NCI-H1417 (cell line): Measurements from ENCODE around the gene TPRG1L.

Experiments used
- DNase-seq, 3 experiments: peaks; one replicate each; lab custom pipeline; 2025; lab: John Stamatoyannopoulos, UW

TPRG1L gene

DNA sequence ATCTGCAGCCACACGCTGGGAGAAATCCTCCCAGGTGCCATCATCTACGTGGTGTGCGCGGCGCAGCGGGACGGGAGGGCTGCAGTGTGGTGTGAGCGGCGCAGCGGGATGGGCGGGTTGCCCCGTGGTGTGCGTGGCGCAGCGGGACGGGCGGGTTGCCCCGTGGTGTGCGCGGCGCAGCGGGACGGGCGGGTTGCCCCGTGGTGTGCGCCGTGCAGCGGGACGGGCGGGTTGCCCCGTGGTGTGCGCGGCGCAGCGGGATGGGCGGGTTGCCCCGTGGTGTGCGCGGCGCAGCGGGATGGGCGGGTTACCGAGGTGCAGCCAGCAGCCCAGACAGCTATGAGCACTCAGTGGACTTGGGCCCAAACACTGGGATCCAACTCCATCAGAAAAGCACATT, 20.4 kb downstream of the TPRG1L start:
- DNase-seq = no peak

DNA sequence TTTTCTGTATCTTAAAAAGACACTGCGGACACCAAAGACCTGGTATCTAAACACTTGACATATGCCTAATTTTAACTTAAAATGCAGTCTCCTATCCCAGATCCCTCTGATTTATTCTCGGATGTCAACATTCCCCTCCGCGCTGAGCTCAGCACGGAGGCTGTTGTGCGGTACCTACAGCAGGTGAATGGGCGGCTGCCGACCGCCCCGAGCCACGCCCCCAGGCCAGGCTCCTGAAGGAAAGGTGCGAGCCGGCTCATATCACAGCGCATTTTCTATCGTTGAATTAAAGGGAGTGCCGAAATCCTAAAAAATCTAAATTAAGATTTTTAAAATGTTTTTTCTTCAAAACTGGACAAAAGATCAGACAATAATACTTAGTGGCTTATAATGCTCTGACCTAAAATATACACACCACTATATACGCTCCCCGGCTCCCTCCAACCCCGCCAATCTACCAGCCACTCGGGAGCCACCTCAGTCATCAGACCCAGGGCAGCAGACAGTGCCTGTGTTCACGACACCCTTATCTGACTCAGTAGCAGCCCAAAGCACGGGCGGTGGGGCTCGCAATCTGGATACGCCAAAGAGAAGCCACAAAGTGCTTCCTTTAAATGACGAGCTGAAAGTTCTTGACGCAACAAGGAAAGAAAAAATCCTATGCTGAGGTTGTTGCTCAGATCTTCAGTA, 21.0 kb downstream of the TPRG1L start:
- DNase-seq = no peak

DNA sequence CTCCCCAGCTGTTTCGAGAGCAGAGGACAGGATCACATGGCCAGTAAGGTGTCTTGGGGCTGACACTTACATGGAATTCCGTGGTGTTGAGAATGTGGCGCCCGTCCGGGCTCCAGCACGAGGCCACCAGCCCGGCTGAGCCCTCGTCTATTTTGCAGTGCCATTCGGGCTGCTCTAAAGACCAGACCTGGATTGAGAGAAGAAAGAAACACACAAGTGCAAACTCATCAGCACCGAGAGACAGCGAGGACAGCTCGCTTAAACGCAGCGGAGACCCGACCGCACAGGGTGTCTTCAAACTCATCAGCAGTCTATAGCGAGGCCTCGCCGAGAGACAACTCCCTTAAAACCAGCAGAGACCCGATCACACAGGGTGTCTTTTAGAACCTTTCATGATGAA, 21.8 kb downstream of the TPRG1L start:
- DNase-seq = no peak

DNA sequence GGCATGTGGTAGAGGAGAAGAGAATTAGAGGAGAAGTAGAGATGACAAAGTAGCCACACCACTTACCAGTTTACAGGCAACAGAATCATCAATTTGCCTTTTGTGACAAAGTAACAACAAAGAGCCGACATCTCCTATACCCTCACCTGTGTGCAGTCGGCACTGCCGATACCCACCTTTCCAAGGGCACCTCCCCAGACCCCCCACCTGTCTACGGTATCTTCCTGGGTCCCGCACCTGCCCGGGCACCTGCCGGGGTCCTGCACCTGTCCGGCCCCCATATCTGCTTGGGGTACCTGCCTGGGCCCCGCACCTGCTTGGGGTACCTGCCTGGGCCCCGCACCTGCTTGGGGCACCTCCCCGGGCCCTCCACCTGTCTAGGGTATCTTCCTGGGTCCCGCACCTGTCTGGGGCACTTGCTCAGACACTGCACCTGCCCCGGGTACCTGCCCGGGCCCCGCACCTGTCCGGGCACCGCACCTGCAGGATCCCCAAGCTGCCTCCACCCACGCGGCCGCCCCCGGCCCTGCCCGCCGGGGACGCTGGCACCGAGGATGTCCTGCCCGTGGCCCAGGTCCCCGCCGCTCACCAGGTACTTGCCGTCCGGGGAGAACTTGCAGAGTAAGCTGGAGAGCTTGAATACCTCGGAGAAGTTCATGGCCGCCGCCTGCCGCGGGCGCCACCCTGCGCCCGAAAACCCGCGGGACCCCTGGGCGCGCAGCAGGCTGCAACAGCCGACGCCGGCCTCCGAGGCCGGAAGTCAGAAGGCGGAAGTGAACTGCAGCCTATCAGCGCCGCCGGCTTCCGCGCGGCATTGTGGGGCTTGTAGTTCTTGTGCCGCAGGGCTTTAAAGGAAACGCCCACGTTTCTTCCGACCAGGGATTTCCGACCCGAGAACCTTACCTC, 24.8 kb downstream of the TPRG1L start, which contains the start of gene WRAP73:
TSS of gene WRAP73 (minus strand) at position 762 of the 906 bp plus-strand sequence. CDS start at position 658, 104 bp downstream.
- DNase-seq = peak; percentile 77 to 91 (median 84)

DNA sequence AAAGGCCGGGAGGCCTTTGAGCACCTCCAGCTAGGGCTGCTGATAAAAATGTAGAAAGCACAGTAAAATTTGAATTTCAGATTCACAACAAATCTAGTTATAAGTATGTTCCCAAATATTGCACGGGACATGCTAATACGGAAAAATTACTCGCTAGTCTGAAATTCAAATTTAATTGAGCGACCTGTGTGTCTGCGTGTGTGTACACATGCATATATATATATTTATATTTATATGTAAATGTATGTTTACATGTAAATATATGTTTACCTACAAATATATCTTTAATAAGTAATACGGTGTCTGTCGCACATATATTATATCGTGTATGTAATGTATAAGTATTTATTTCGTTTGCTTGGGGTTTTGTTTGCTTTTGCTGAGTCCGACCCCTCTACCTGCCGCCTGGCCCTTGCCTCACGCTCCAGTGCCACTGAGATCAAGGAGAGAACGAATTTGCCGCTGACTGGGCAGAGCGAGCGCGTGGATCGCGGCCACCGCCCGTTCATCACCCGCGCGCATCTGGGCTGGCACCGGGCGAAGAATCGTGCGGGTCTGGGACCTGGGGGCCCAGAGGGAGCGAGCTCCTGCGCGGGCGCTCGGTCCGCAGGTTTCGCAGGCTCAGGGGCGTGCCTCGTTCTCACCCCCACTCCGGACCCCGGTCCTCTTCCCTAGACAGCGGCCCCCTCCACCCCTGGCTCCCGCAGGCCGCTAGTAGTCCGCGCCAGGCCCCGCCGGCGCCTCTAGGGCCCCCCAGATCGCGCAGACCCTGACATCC, 25.6 kb downstream of the TPRG1L start:
- DNase-seq = no peak

DNA sequence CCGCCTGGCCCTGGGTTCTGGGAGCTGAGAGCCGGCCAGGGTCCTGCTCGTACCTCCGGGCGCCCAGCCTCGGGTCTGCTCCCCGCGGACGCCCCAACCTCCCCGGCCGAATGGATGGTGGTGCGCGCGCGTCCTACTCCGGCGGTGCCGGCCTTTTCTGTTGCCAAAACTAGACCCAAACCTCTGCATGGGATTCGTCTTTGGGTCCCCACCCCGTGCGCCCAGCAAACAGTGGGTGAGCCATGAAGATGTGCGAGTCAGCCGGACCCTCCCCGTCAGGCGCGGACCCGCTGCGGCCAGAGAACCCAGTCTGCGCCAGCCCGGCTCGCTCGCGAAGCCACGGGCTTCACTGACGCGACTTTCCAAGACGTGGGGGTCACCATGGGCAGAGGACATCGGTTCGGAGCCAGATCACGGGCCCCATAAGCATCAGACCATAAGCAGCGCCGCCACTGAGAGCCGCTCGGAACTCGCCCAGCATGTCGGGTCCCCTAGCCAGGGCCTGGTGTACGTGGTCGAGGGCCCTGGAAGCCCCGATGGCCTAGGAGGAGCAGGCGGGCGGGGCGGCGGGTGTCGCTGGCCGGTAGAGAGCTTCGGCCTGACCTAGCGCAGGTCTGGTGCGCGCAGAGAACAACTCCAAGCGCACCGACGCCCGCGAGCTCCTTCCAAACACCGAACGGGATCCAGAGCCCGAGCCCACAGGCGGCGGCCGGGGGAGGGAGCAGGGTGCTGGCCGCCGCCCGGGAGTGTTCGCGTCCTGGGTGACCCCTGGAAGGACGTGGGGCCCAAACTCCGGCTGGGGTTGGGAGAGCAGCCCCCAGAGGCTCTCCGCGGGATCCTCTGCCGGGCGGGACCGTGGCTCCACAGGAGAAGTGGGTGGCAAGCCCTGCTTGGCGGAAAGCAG, 26.5 kb downstream of the TPRG1L start:
- no peak for DNase-seq

DNA sequence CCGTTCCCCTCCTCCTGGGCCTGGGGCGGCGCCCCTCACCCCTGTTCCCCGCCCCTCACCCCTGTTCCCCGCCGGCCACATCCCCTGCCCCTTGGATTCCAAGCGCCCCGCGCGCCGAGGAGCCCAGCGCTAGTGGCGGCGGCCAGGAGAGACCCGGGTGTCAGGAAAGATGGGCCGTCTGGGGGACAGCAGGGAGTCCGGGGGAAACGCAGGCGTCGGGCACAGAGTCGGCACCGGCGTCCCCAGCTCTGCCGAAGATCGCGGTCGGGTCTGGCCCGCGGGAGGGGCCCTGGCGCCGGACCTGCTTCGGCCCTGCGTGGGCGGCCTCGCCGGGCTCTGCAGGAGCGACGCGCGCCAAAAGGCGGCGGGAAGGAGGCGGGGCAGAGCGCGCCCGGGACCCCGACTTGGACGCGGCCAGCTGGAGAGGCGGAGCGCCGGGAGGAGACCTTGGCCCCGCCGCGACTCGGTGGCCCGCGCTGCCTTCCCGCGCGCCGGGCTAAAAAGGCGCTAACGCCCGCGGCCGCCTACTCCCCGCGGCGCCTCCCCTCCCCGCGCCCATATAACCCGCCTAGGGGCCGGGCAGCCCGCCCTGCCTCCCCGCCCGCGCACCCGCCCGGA, 27.2 kb downstream of the TPRG1L start, which contains the start of gene TP73:
TSS of gene TP73 (plus strand) at position 587 of the 618 bp plus-strand sequence. CDS start 29,850 bp downstream, outside the sequence.
- peak in 2 of 3 experiments; percentile 22 to 78 for DNase-seq

DNA sequence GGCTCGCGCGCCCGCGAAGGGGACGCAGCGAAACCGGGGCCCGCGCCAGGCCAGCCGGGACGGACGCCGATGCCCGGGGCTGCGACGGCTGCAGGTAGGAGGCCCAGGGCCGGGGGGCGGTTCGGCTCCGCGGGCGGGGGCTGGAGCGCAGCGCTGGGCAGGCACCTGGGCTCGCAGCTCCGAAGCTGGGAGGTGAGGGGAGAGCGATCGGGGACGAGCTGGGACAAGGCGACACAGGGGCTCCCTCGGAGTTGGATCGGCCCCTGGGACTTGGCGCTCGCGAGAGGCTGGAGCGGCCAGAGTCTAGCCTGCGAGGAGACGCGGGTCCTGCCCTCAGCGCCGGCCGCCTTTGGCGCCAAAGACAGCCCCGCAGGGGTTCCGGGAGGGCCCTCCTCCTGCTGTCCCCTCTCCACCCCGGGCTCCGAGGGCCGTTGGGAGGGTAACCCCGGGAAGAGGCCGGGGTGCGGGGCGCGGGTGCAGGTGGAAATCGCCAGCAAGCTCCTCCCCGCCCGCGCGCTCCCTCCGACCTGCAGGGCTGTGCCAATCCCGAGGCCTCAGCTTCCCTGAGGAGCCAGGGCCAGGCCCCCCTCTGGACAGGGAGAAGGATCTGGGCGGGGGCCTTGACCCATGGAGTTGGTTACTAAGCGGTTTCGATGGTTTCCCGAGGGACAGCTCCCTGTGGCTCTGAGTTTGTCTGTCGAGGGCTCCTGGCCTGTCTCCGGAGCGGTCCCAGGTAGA, 27.9 kb downstream of the TPRG1L start:
- DNase-seq = peak in 2 of 3 experiments; percentile 82 to 84

DNA sequence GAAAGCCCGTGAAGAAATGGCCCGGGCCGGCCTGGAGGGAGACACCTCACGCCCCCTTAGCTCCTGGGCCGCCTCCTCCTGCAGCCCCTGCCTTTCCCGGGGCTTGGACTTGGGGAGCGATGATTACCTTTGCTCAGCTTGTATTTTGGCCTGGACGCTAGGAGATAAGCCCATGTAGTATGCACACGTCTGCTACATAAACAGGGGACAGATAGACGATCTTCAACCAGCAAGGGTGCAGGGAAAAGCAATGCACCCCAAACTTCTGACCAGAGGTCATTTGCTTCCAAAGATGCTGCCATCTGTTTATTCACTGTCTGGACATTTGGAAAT, 28.4 kb downstream of the TPRG1L start:
- DNase-seq = no peak

DNA sequence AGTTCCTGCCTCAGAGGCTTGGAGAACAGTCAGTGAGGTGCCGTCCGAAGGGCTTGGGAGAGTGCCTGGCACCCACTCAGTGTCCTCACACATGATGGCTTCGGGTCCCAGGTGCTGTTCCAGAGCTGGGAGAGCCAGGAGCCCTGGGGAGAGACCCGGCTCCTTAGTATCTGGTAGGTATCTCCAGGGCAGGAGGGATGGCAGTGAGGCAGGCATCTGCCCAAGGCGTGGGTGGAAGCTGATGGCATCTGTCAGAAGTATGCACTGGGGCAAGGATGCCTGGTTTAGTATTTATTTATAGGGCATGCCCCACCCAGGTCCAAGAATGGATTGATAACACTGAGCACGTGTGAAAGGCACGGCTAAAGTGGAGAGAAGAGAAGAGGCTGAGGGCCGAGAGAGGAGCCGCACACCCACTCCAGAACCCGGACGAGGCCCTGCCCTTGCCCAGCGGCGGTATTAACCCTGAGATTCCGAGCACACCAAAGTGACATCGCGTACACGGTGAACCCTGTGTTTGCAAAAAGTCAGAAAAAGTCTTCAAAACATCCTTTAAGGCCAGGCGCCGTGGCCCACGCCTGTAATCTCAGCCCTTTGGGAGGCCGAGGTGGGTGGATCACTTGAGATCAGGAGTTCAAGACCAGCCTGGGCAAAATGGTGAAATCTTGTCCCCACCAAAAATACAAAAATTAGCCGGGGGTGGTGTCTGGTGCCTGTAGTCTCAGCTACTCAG, 29.9 kb downstream of the TPRG1L start:
- DNase-seq = no peak

DNA sequence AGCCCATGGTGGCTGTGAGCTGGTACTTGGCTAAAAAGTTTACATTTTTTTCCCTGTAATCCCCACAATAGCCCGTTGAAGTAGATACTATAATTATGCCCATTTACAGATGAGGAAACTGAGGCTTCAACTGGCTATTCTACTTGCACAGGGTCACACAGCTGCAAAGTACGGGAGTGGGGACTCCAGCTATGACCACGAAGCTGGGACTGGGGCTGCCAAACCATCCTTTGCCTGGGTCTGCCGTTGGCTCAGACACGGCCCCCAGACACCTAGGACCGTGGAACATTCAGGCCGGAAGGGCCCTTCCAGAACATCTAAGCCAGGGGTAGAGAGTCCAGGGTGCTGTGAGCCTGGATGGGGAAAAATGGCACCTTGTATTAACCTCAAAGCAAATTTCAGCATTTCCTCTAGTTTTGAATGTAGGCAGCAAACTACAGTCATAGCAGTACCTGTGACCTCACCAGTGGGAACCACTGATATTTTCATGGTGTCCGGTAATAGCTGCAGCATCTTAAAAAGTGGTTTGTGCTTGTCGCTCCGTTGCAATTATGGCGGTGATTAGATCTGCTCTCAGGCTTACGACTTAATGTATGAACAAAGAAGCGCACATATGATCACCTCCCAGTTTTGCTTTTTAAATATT, 31.8 kb downstream of the TPRG1L start:
- DNase-seq = peak in 1 of 3 experiments; percentile 22

DNA sequence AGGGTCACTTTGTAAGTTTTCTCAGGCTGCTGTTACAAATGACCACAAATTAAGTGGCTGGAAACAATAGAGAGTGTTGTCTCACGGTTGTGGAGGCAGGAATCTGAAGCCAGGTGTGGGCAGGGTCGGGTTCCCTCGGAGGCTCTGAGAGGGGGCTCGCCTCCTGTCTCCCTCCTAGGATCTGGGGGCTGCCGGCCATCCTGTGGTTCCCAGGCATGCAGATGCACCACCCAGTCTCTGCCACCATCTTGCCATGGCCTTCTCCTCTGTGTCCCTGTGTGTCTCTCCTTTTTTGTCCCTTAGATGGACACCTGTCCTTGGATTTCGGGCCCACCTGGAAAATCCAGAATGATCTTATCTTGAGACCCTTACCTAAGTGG, 32.3 kb downstream of the TPRG1L start:
- no peak for DNase-seq

DNA sequence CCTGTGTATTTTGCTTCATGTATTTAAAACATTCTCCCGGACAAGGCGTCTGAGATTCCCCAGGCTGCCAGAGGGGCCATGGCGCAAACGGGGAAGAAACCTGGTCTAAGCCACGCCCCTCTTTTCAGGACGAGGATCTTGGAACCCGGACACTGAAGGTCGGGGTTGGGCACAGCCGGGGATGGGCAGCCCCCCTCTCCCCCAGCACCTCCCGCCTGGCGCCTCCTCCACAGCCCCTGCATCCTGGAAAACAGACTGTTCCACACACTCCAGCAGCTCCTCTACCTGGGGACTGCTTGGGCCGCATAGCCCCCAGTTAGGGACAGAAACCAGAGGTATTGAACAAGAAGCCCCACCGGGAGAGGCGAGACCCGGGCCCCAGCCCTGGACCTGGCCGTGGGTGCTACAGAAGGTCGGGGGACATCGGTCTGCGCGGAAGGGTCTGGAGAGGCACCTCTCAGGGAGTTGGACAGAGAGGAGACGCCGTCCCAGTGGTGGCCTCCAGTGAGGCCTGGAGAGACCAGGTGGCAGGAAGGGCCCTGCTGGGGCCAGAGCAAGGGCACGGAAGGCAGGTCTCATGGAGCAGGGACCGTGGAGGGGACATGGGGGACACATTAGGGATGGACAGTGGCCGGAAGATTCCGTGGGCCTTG, 32.9 kb downstream of the TPRG1L start:
- no peak for DNase-seq

DNA sequence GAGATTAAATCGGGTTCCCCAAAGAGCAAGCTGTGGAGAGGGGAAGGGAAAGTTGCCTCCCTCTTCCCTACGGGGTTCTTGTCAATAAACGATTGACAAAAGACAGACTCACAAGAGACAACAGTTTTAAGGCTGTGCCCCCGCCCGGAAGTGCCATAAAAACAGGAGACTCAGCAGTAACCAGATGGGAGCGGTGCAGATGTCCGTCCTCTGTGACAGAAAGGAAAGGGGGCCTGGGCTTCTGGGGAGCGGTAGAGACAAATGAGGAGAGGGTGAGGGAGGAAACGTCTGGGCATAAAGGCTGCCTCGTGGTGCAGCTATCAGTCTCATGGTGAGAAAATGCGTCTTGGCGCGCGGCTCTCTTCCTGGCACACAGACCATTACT, 33.4 kb downstream of the TPRG1L start:
- no peak for DNase-seq

DNA sequence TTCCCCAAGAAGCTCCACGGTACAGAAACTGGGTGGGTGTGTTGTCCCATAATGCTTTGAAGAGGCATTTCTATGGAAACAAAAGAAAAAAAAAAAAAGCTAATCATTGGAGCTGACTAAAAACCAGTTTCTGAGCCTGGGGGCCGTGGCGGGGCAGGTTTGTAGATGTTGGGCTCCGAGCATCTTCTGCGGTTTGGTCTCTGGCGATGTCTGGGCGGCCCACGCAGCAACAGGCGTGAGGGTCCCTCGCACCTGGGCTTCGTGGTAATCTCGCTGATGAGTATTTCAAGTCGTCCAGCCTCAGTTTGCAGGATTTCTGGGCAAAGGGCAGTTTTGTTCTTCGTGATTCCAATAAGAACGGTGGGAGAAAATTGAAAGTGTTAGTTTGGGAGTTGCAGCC, 34.3 kb downstream of the TPRG1L start:
- no peak for DNase-seq

DNA sequence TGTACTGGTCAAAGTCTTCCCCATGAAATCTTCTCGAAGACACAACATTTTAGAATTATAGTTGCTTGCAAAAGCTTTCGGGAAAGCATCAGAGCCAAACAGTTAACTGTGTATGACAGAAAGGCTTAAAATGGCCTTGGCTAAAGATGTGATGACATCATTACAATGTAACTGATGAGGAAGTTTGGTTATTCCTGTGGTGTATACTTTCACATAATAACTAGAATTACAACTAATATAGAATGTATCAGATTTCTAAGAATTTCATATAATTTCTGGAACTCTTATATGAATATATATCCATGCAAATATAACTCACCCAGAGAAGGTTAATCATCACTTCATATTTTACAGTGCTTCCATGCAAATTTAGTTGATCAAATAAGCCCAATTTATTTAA, 35.9 kb downstream of the TPRG1L start:
- no peak for DNase-seq

DNA sequence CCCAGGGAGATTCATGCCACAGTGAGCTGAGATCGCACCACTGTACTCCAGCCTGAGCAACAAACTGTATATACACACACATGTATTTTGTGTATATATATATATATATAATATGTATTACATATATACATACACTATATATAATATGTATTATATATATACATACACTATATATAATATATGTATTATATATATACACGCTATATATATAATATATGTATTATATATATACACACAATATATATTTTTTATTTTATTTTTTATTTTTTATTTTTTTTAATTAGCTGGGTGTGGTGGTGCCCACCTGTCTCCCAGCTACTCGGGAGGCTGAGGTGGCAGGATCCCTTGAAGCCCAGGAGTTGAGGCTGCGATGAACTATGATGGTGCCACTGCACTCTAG, 36.8 kb downstream of the TPRG1L start:
- no peak for DNase-seq

DNA sequence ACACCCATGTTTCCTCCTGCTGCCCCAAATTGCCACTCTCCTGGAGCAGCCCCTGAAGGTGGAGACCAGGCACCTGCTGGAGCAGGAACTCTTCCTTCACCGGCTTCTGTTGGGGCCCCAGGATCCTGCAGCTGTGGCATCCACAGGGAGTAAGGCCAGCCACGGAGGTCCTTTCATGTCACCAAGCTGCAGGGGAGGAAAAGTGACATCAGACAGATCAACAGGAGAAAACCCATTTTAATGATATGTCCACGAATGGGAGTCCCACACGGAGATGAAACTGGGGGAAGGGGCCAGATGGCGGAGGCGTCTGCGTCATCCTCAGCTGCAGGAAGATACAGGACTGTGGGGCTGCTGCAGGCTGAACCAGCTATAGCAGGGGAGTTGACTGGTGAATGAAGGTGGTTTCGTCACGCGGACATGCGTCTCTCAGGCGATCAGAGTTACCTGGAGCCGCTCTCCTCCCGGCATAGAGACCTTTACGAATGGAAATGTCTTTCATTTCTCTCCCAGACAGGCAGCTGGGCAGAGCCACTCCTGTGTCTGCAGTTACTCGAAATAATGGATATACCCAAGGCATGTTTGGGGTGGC, 37.4 kb downstream of the TPRG1L start:
- DNase-seq = no peak
